ENCODE measurements around the gene SLC15A3. TPM values are rescaled to one million over a fixed set of nuclear protein-coding genes. Genes with fewer than 3 reads are reported as not detected.

SLC15A3 gene
- total and polyA plus RNA-seq, 8 donors = 13.8 to 96.4 (median 18.2) TPM

GRCh38 chr11:60924906-60925853, 26.8 kb downstream of the SLC15A3 start:
- no peaks in the 10 kb centered on the region for H3K9me3 ChIP-seq
- TF ChIP-seq CTCF (IDR thresholded peaks at IDR 0.05) = no peak
- peak in 1 of 4 donors; percentile 34 for DNase-seq
- no peak for ATAC-seq
- H3K4me1 ChIP-seq = peaks cover 9 to 28% of the 10 kb centered on the region in 2 donors
- peaks cover 9 to 54% of the 10 kb centered on the region in 2 donors for H3K27me3 ChIP-seq
- peak overlapping the region; percentile 56 to 69 for H3K4me3 ChIP-seq
- H3K36me3 ChIP-seq = peaks cover 0 to 33% of the 10 kb centered on the region in 2 donors
- intact Hi-C loops (cut with DNase I) = no loop called here
- no peak overlapping the region for H3K27ac ChIP-seq

GRCh38 chr11:60924110-60924905, 27.7 kb downstream of the SLC15A3 start, which contains the start of gene TMEM132A:
TMEM132A (plus strand) TSS chr11:60924460; CDS start chr11:60924634, 174 bp downstream.
- peak in 2 of 4 donors; percentile 74 for DNase-seq

GRCh38 chr11:60923800-60924109, 28.2 kb downstream of the SLC15A3 start:
- intact Hi-C loops (cut with DNase I) = no loop called here
- Histone ChIP-seq H3K27ac (no peak overlapping the region), H3K4me1 (peaks cover 9 to 42% of the 10 kb centered on the region in 2 donors), H3K36me3 (peaks cover 0 to 41% of the 10 kb centered on the region in 2 donors), H3K4me3 (peak overlapping the region in 1 of 2 donors; percentile 56), H3K27me3 (peaks cover 9 to 48% of the 10 kb centered on the region in 2 donors), H3K9me3 (no peaks in the 10 kb centered on the region)
- peak in 1 of 4 donors; percentile 31 for DNase-seq
- peak; percentile 9 for ATAC-seq
- TF ChIP-seq CTCF (IDR thresholded peaks at IDR 0.05) = no peak

More at GRCh38 chr11:60924110-60924905, 27.7 kb downstream of the SLC15A3 start, which contains the start of gene TMEM132A:
- Histone ChIP-seq H3K4me3 (peak within 1 kb of the TSS; percentile 56 to 69), H3K27me3 (peaks cover 9 to 48% of the 10 kb centered on the region in 2 donors), H3K4me1 (peaks cover 9 to 36% of the 10 kb centered on the region in 2 donors), H3K9me3 (no peaks in the 10 kb centered on the region), H3K27ac (no peak within 1 kb of the TSS), H3K36me3 (peaks cover 0 to 41% of the 10 kb centered on the region in 2 donors)
- no peak for TF ChIP-seq CTCF (IDR thresholded peaks at IDR 0.05)
- intact Hi-C loops (cut with DNase I) = no loop called here
- ATAC-seq = peak; percentile 93

GRCh38 chr11:60923326-60923725, 28.6 kb downstream of the SLC15A3 start:
- H3K9me3 ChIP-seq = no peaks in the 10 kb centered on the region
- intact Hi-C loops (cut with DNase I) = no loop called here
- no peak for DNase-seq
- no peak for ATAC-seq
- no peak overlapping the region for H3K4me3 ChIP-seq
- H3K4me1 ChIP-seq = peaks cover 9 to 46% of the 10 kb centered on the region in 2 donors
- no peak overlapping the region for H3K27ac ChIP-seq
- peaks cover 9 to 48% of the 10 kb centered on the region in 2 donors for H3K27me3 ChIP-seq
- peaks cover 0 to 41% of the 10 kb centered on the region in 2 donors for H3K36me3 ChIP-seq
- TF ChIP-seq CTCF (IDR thresholded peaks at IDR 0.05) = no peak

Data from left lung (tissue), 10 donors.